ENCODE measurements around the gene RAB3C. TPM values are rescaled to one million over a fixed set of nuclear protein-coding genes. Genes with fewer than 3 reads are reported as not detected.
"Not testable (repeated sequence)": the region's sequence is repeated elsewhere in the genome, so short reads cannot be mapped to it uniquely, and the experiment has no call there.

RAB3C gene
- total RNA-seq, 1 experiment from 2014 or later = not detected

DNA sequence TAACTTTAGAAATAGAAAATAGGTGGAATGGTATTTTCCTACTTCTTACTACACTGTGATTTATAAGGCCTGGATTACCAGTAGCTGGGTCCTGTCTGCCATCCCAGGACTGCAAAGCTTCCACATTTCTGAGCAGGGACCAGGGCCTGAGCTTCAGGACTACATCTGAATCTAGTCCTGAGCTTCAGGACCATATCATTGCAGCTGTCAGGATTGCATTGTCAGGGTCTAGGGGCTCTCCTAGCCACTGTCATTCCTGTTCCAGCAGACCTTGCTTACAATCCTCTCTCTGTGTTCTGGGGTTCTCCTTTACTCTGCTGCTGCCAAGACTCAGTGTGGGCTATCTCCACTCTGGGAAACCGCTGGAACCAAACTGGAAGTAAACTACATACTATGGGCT is 16.3 kb downstream of the RAB3C start:
- no peak for DNase-seq (ENCODE audit: low spot score)
- in situ Hi-C loops (cut with HindIII; ENCODE audit: low sequenced_read_pairs) = no loop called here

DNA sequence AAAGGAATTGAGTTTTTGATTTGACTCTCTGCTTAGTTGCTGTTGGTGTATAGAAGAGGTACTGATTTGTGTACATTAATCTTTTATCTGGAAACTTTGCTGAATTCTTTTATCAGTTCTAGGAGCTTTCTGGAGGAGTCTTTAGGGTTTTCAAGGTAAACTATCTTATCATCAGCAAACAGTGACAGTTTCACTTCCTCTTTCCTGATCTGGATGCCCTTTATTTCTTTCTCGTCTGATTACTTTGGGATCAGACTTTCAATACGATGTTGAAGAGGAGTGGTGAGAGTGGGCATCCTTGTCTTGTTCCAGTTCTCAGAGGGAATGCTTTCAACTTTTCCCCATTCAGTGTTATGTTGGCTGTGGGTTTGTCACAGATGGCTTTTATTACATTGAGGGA is 17.7 kb downstream of the RAB3C start:
- in situ Hi-C loops (cut with HindIII; ENCODE audit: low sequenced_read_pairs) = not testable (repeated sequence)

DNA sequence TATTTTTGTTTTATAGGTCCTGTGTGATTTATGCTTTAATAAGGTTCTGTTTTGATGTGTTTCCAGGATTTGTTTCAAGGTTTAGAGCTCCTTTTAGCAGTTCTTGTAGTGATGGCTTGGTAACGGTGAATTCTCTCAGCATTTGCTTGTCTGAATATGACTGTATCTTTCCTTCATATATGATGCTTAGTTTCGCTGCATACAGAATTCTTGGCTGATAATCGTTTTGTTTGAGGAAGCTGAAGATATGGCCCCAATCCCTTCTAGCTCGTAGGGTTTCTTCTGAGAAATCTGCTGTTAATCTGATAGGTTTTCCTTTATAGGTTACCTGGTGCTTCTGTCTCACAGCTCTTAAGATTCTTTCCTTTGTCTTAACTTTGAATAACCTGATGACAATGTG is 20.0 kb downstream of the RAB3C start:
- in situ Hi-C loops (cut with HindIII; ENCODE audit: low sequenced_read_pairs); DNase-seq (ENCODE audit: low spot score): not testable (repeated sequence)

More for the DNA sequence above, 17.7 kb downstream of the RAB3C start:
- not testable (repeated sequence) for DNase-seq (ENCODE audit: low spot score)

DNA sequence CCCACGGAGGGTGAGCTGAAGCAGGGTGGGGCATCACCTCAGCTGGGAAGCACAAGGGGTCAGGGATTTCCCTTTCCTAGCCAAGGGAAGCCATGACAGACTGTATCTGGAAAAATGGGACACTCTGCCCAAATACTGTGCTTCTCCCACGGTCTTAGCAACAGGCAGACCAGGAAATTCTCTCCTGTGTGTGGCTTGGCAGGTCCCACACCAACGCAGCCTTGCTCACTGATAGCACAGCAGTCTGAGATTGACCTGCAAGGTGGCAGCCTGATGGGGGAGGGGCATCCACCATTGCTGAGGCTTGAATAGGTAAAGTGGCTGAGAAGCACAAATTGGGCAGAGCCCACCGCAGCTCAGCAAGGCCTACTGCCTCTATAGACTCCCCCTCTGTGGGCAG is 23.2 kb downstream of the RAB3C start:
- in situ Hi-C loops (cut with HindIII; ENCODE audit: low sequenced_read_pairs) = no loop called here
- no peak for DNase-seq (ENCODE audit: low spot score)

DNA sequence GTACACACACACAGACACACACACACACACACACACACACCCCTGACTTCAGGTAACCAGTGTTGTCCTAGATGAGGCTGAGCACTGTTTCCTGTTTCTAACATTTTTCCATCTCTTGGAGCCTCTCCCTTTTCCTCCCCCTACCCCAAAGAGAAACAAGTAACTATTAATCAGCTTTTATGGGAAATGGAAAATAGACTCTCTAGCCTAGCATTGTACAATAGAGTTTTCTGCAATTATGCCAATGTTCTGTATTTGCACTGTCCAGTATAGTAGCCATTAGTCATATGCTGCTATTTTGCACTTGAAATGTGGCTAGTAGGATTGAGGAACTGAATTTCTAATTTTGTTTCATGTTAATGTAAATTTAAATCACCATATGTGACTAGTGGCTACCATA is 33.1 kb downstream of the RAB3C start:
- in situ Hi-C loops (cut with HindIII; ENCODE audit: low sequenced_read_pairs) = no loop called here
- DNase-seq (ENCODE audit: low spot score) = no peak

DNA sequence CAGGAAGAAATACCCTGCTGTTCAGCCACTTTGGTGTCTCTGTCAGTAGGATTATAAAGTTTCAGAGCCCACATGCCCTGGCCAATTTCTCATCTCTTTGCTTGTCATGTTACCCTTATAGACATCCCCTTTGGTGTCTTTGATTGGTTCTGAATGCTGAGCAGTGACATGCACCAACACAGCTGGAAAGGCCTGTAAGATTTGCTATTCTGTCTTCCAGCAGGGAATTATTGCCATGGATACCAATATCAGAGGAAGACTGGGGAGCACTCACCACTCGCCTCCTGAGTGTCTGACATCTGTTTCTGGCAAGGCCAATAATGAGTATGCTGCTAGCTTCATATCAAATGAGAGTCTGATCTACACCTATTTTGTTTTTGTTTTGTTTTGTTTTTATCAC is 34.4 kb downstream of the RAB3C start:
- in situ Hi-C loops (cut with HindIII; ENCODE audit: low sequenced_read_pairs) = no loop called here
- no peak for DNase-seq (ENCODE audit: low spot score)

DNA sequence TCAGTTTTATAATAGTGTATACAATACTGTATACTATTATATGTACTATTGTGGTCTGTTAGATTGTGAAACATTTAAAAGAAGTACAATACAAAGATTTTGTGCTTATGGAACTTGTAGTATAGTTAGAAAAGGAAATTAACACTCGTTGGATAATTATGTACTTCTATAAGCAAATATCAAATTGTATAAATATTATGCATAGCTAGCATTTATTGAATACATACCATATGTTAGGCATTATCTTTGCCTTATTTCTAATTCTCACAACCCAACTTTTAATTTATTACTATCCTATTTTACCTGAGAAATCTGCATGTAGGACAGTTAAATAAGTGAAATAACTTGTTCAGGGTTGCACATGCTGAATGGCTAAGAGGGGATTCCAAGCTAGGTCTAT is 37.5 kb downstream of the RAB3C start:
- no peak for DNase-seq (ENCODE audit: low spot score)
- in situ Hi-C loops (cut with HindIII; ENCODE audit: low sequenced_read_pairs) = no loop called here

DNA sequence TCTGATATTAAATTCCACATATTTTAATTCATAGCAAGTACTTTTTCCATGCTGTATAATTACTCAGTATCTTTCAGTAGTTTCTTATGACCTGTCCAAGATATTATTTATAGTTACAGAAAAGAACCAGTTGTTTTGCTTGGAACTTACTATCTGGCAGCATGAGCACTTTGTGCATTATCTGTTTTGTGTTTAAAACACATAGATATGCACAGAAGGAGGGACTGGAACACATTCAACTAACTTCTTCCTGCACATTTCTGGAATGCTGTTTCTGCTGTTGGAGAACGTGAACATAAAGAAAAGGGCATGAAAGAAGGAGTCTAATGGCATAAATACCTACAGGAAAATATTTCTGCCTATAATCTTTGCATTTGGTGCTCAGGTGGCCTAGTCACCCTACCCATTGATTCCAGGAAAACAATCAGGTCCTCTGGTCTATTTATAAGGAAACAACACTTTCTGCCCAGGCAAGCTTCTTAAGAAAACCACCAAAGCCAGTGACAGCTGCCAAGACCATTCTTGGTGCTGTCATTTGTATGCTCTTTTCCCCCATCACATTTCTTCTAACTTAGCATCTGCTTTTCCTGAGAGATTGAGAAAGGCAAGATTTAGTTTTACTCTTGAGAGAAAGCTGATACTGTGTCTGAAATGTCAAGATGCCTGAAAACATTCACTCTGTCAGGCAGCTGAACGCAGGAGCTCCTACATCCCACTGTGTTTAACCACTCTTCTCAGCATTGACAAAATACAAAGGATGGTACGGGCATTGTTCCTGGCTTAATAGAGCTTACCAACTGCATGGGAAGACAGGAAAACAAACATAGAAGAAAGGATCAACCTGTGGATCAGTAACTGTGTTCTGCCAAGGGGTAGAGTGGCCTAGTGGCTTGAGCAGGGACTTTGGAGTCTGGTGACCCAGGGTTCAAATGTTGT is 40.3 kb downstream of the RAB3C start:
- in situ Hi-C loops (cut with HindIII; ENCODE audit: low sequenced_read_pairs) = no loop called here
- no peak for DNase-seq (ENCODE audit: low spot score)

DNA sequence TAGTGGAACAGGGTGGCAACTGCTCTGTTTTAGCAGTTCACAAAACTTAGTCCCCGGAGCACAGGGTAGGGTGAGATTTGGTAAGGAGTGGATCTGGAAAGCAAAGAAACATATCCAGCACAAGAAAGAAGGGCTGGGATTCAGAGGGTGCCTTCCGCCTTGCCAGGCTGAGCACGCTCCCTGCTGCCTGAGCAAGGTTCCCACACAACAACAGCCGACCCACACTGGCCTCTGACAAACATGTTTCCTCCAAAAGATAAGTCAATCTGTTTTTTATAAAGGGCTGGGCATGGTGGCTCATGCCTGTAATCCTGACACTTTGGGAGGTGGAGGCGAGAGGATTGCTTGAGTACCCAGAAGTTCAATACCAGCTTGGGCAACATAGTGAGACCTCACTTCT is 45.8 kb downstream of the RAB3C start:
- DNase-seq (ENCODE audit: low spot score) = no peak
- in situ Hi-C loops (cut with HindIII; ENCODE audit: low sequenced_read_pairs) = no loop called here

DNA sequence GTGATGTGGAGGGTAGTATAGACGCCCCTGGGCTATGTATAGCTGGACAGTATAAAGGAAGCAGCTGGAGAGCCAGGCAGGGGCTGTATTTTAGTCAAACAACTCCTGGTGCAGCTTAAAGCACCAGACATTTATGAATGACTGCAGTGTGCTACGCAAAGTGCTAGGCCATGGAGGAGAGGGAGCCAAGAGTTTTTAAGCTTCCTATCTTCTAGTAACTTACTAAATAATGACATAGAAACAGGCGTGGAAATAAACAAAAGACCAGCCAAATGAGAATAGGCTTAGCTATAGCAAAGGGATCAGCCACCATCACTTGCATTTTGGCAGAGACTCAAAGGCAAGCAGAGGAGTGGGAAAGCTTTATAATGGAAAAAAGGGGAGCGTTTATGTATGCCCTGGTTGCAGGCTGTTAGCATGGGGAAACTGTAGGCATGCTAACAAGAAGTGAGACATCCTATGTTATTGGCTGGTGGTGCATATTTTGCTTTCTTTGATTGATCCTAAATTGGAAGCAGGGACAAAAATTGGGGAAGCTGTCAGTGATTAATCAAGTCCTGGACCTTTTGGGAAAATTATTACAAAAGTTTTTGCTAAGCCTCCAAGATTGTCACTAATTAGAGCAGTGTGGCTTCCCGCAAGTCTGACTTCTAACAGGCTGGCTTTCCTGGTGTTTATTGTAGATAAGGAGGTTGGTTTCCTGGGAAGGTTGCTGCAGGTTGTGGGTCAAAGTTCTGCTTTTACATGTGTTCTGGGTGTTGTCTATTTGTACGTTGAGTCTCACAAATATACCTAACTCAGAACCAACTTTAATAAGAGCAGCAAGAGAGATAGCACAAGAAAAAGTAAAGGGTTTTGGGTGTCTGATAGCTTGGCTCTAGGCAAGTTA is 46.6 kb downstream of the RAB3C start:
- in situ Hi-C loops (cut with HindIII; ENCODE audit: low sequenced_read_pairs) = no loop called here
- no peak for DNase-seq (ENCODE audit: low spot score)

DNA sequence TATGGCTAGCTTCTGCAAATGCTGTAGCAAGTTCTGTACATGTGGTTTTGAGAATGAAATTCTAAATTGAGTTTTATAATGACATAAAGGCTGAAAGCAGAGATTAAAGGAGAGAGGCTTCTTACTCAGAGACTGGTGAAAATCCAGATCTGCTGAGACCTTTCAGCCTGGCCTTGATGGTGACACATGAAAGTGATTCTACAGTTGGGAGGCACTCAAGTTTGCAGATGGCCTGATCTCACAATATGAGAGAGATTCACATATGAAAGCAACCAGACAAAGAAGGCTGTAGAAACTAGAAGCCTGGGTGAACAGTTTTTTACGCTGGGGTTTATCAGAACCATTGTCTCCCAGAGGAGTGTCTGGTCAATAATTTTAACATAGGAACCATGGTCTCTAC is 49.0 kb downstream of the RAB3C start:
- DNase-seq (ENCODE audit: low spot score) = no peak
- in situ Hi-C loops (cut with HindIII; ENCODE audit: low sequenced_read_pairs) = no loop called here

DNA sequence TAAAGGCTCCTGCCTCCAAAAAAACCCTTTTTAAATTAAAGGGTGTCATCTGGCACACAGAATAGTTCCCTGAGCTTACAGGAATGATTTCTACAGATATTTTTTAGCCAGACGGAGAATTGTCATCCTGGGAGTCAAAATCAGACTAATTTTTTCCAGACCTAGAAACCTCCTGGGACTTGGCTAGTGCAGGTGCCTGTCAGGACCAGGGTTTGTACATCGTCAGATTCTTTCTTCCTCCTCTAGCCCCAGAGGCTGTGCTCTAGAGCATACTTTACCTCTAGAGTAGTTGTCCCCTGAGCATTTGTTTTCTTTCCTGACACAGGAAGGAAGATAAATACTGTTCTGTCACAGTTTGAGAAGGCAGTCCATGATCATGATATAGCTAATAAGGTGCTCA is 52.5 kb downstream of the RAB3C start:
- no peak for DNase-seq (ENCODE audit: low spot score)
- in situ Hi-C loops (cut with HindIII; ENCODE audit: low sequenced_read_pairs) = no loop called here

DNA sequence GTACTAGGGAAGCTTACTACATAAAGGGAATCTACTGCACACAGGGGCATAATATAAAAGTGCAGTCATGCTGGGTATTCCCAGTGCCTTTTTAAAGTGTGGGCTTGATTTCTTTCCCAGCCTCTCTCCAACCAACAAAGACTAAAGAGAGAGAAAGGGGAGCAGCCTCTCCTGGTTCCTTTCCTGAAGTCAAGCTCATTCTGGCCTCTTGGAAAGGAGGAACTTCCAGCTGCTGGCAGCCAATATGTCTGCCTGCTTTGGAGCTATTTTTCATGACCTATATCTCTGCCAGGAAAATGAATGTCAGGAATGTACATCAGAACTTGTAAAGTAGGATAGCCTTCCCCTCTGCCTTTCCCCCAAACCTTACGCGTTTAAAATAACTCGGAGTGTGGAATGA is 57.1 kb downstream of the RAB3C start:
- DNase-seq (ENCODE audit: low spot score) = no peak
- in situ Hi-C loops (cut with HindIII; ENCODE audit: low sequenced_read_pairs) = no loop called here

DNA sequence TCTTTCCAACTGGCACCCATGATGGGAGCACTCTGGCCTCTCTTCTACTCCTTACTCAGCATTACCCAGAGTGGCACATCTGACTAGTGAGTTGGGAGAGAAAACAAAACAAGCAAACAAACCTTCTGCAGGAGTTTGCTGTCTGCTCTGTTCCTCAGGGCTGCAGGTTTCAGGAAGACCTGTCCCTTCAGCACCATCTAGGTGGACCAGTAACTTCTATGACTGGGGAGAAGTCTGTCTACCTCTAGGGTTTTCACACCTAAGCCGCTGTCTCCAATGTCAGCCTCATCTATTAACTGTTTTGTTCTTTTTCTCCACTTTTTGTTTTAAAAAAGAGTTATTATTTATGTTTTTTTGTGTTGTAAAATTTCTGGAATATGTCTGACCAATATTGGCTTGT is 58.7 kb downstream of the RAB3C start:
- DNase-seq (ENCODE audit: low spot score) = no peak
- in situ Hi-C loops (cut with HindIII; ENCODE audit: low sequenced_read_pairs) = no loop called here

DNA sequence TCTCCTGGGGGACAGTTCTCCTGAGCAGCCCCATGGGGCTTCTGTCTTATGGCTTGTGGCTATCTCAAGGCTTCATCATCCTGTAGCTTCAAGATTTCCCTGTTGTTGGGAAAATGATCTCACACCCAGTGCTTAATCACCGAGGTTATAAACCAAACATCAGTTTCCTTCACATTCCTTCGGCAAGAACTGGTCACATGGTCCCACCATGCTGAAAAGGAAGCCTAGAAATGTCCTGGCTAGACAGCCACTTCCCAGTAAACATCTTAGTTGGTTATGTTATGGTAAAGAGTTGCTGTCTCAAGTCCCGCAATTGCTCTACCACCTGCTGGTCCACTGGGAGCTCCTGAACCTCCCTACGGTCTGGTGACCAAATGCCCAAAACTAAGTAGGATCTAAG is 66.0 kb downstream of the RAB3C start:
- in situ Hi-C loops (cut with HindIII; ENCODE audit: low sequenced_read_pairs) = no loop called here

DNA sequence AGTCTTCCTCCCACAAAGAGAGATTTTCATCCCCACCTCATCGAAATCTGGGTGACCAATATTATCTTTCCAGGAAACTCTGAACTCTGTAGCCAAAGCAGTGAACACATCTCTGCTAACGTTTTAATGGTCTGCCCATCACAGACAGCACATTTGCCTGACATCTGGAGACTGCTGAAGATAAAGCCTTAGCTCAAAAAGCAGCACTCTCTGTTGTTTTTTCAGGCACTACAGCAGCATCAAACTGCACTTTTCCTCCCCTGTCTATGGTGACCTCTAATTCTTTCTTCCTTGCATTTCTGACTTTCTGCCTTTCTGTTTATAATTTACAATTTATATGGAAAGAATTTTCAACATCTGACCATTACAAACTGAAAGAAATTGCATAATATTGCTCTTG is 66.8 kb downstream of the RAB3C start:
- in situ Hi-C loops (cut with HindIII; ENCODE audit: low sequenced_read_pairs) = no loop called here
- DNase-seq (ENCODE audit: low spot score) = no peak

More for the DNA sequence above, 66.0 kb downstream of the RAB3C start:
- DNase-seq (ENCODE audit: low spot score) = no peak

DNA sequence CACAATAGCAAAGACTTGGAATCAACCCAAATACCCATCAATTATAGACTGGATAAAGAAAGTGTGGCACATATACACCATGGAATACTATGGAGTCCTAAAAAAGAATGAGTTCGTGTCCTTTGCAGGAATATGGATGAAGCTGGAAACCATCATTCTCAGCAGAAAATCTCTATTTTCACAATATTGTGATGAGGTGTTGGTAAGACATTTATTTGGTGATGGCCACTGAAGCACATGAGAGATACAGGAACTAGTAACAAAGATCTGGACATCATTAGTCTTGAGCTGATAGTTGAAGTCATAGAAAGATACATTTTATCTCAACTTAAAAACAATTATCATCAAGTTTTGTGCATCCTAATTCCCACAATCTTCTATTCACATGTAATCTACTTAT is 70.6 kb downstream of the RAB3C start:
- in situ Hi-C loops (cut with HindIII; ENCODE audit: low sequenced_read_pairs) = no loop called here
- DNase-seq (ENCODE audit: low spot score) = no peak

DNA sequence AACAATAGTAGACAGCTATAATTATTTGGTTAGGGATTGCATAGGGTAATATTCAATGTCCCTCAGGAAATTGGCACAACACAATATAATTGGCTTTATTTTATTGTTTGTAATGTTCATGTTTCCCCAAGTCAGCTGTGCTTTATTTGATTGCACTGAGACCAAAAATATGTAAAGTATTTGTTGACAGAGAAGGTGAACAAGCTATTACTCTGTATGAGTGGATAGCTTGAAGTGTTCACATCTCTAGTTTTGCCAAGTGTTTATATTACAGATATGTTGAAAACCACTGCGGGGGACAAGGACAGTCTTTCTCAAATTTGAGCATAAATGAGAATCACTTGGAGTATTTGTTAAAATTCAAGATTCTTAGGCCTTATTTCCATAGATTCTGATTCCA is 83.3 kb downstream of the RAB3C start:
- DNase-seq (ENCODE audit: low spot score) = no peak
- in situ Hi-C loops (cut with HindIII; ENCODE audit: low sequenced_read_pairs) = no loop called here

DNA sequence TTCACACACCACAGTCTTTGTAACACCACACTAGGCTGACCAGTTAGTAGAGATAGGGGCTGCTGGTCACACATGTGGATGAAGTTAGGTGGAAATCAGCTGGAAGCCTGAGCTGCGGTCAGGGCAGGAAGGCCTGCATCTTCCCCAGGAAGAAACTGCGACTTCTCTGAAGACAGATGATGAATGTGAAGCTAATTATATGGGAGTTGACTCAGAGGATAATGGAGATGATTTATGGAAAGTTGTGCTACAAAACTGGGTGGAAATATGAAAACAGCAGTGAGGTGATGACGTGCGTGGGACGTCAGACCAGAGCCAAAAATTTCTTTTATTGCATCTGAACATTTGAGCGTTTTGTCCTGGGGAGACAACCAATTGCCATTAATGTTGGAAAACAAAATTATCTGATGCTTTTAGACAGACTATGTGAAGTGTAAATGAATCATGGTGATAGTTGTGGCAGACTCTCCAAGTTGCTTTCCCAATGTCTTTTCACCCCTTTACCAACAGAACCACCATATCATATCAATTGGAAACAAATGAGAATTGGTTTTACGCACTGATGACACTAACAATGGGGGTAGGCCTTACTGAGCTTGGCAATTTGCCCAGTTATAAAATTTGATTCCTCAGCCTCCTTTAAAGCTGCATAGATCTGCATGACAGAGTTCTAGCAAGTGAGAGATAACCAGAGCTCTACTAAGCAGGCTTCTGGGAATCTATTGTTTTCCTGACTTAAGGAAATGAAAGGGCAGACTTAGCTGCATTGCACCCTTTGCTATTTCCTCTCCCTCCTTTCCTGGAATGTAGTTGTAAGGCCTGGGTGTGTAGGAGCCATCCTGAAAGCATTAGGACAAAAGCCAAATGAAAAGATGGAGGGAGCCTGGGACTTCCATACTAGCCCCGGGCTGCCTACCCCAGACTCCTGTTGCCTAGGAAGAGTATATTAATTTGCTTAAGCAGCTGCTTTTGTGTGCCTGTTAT is 84.0 kb downstream of the RAB3C start:
- in situ Hi-C loops (cut with HindIII; ENCODE audit: low sequenced_read_pairs) = no loop called here
- no peak for DNase-seq (ENCODE audit: low spot score)
